A172 (cell line): Measurements from ENCODE around the gene GPR17. TPM values are rescaled to one million over a fixed set of nuclear protein-coding genes. Genes with fewer than 3 reads are reported as not detected.

Source experiments
- DNase-seq: peaks from one replicate; pipeline ENCODE4 v3.0.0-alpha.2; 2015; ENCODE audit warnings: low spot score
- total RNA-seq: library from RNA; depleted of rRNA; stranded (reverse); fragments of >200 nt; shearing (Covaris generic); gene quantifications from 2 replicates; pipeline ENCODE4 v1.2.3, GENCODE V29; 2014

GPR17 gene
- total RNA-seq, 1 experiment from 2014 or later = 0.45 TPM

GRCh38 chr2:127641133-127641532, 4.8 kb upstream of the GPR17 start:
- no peak for DNase-seq

GRCh38 chr2:127641846-127642507, 4.0 kb upstream of the GPR17 start:
- DNase-seq = no peak

GRCh38 chr2:127642706-127643438, 3.1 kb upstream of the GPR17 start:
- DNase-seq = no peak

- DNase-seq = no peak
Measured at GRCh38 chr2:127643439-127644065, 2.4 kb upstream of the GPR17 start.

- DNase-seq = no peak
Measured at GRCh38 chr2:127644066-127645025, 1.6 kb upstream of the GPR17 start.

- no peak for DNase-seq
Measured at GRCh38 chr2:127645026-127645394, 943 bp upstream of the GPR17 start.

- no peak for DNase-seq
Measured at GRCh38 chr2:127646487-127647241, 711 bp downstream of the GPR17 start.

GRCh38 chr2:127647242-127648190, 1.6 kb downstream of the GPR17 start:
- peak; percentile 80 for DNase-seq

GRCh38 chr2:127648321-127648720, 2.4 kb downstream of the GPR17 start:
- no peak for DNase-seq

- DNase-seq = no peak
Measured at GRCh38 chr2:127649100-127649611, 3.2 kb downstream of the GPR17 start.

- peak; percentile 84 for DNase-seq
Measured at GRCh38 chr2:127649684-127650040, 3.7 kb downstream of the GPR17 start.

GRCh38 chr2:127650041-127650784, 4.3 kb downstream of the GPR17 start:
- DNase-seq = no peak

GRCh38 chr2:127650785-127651380, 4.9 kb downstream of the GPR17 start:
- DNase-seq = no peak

- no peak for DNase-seq
Measured at GRCh38 chr2:127651381-127651809, 5.4 kb downstream of the GPR17 start.

- DNase-seq = no peak
Measured at GRCh38 chr2:127651971-127652550, 6.1 kb downstream of the GPR17 start.

- DNase-seq = no peak
Measured at GRCh38 chr2:127652786-127653357, 6.9 kb downstream of the GPR17 start.

- DNase-seq = no peak
Measured at GRCh38 chr2:127653421-127654083, 7.6 kb downstream of the GPR17 start.
